Endothelial cell of umbilical vein (primary cell): ENCODE data around the gene INTS11. TPM values are rescaled to one million over a fixed set of nuclear protein-coding genes. Genes with fewer than 3 reads are reported as not detected.

Experiments
- BruUV-seq: library from RNA; stranded (reverse); fragments of 400-500 nt; replicated peaks from 2 replicates; lab custom pipeline; 2021; lab: Mats Ljungman, UMichigan
- CTCF ChIA-PET: fragments of 300-600, 350-600 bp; sonication (Branson Sonifier 250); formaldehyde crosslinking; loops from one replicate; lab custom pipeline; 2021; ENCODE audit warnings: antibody characterized with exemption, inconsistent platforms; lab: Charles Lee
- POLR2A ChIA-PET: fragments of 300-600, 350-600 bp; sonication (Branson Sonifier 250); formaldehyde crosslinking; loops from one replicate; lab custom pipeline; 2021; ENCODE audit warnings: antibody characterized with exemption, inconsistent platforms; lab: Charles Lee
- DNase-seq: peaks from one replicate; pipeline ENCODE4 v3.0.0-alpha.2; 2011; ENCODE audit warnings: low read depth, low spot score
- FAIRE-seq: peaks from 2 replicates; lab custom pipeline; 2011; peaks lifted over from hg19 to GRCh38; lab: Jason Lieb, UNC
- H2AFZ ChIP-seq: 2 replicates; pipeline ENCODE4 v1.6.0; 2012; ENCODE audit warnings: low read depth, low read length, control low read depth, inconsistent platforms
- H3K27ac ChIP-seq: 2 replicates; pipeline ENCODE4 v1.5.1; 2011; ENCODE audit warnings: low read depth, mild to moderate bottlenecking, control low read depth, low read length, moderate library complexity; ENCODE audit not compliant: insufficient read depth
- H3K27me3 ChIP-seq, 2 experiments: 2 replicates each; pipeline versions ENCODE4 v1.6.0 to v1.6.1; 2011; ENCODE audit warnings: low read length in 2 of 2, mixed read lengths in 1 of 2; ENCODE audit not compliant: control insufficient read depth in 2 of 2, insufficient read depth in 2 of 2
- H3K36me3 ChIP-seq, 2 experiments: 2 replicates in 1 of 2; 3 replicates in 1 of 2; pipeline ENCODE4 v1.5.1; 2011; ENCODE audit warnings: low read length in 2 of 2, mild to moderate bottlenecking in 1 of 2, moderate library complexity in 1 of 2; ENCODE audit not compliant: control insufficient read depth in 2 of 2, insufficient read depth in 2 of 2; ENCODE audit errors: extremely low read depth in 1 of 2
- H3K4me1 ChIP-seq: 3 replicates; pipeline ENCODE4 v1.5.1; 2011; ENCODE audit warnings: mild to moderate bottlenecking, low read length; ENCODE audit not compliant: control insufficient read depth, insufficient read depth; ENCODE audit errors: extremely low read depth
- H3K4me2 ChIP-seq: 2 replicates; pipeline ENCODE4 v1.6.1; 2011; ENCODE audit warnings: low read length, control low read depth, mixed read lengths; ENCODE audit not compliant: insufficient read depth
- H3K4me3 ChIP-seq, 3 experiments: fragments of 200-600 bp in 1 of 3; sonication (generic), shearing (Covaris generic) in 1 of 3; replicated peaks in 1 of 3; 2 replicates each; pipeline ENCODE4 v1.5.1; 2011 to 2016; ENCODE audit warnings: control low read depth in 3 of 3, low read length in 3 of 3, mild to moderate bottlenecking in 2 of 3, inconsistent platforms in 1 of 3, low read depth in 1 of 3, moderate library complexity in 1 of 3; ENCODE audit not compliant: insufficient read depth in 1 of 3
- H3K79me2 ChIP-seq: 2 replicates; pipeline ENCODE4 v1.6.0; 2012; ENCODE audit warnings: low read length, inconsistent platforms; ENCODE audit not compliant: control insufficient read depth, insufficient read depth
- H3K9ac ChIP-seq: replicated peaks from 2 replicates; pipeline ENCODE3; 2011; ENCODE audit warnings: low read length, control low read depth; ENCODE audit not compliant: insufficient read depth; ENCODE audit errors: extremely low read depth
- H3K9me1 ChIP-seq: replicated peaks from 3 replicates; pipeline ENCODE4 v1.6.0; 2011; ENCODE audit warnings: mild to moderate bottlenecking, low read length; ENCODE audit not compliant: control insufficient read depth, insufficient read depth; ENCODE audit errors: extremely low read depth
- H3K9me3 ChIP-seq: replicated peaks from 2 replicates; pipeline ENCODE4 v1.5.1; 2012; ENCODE audit warnings: low read length, inconsistent platforms; ENCODE audit not compliant: control insufficient read depth, insufficient read depth
- H4K20me1 ChIP-seq: replicated peaks from 2 replicates; pipeline ENCODE3; 2011; ENCODE audit warnings: mild to moderate bottlenecking, low read length; ENCODE audit not compliant: control insufficient read depth, insufficient read depth; ENCODE audit errors: extremely low read depth
- CTCF ChIP-seq, 2 donors: IDR thresholded peaks; 1 replicate in 1 of 2; 2 replicates in 1 of 2; pipeline ENCODE4 v1.5.1; 2011; ENCODE audit warnings: low read length in 2 of 2, mild to moderate bottlenecking in 2 of 2, moderate library complexity in 2 of 2, control low read depth in 1 of 2, inconsistent platforms in 1 of 2, low read depth in 1 of 2; ENCODE audit not compliant: insufficient read depth in 1 of 2; ENCODE audit errors: extremely low read depth in 1 of 2
- EZH2 ChIP-seq: IDR thresholded peaks from 2 replicates; pipeline ENCODE4 v1.6.1; 2012; ENCODE audit warnings: borderline replicate concordance, low read depth, mild to moderate bottlenecking, moderate library complexity, low read length, inconsistent platforms; ENCODE audit not compliant: severe bottlenecking
- GATA2 ChIP-seq: IDR thresholded peaks from 2 replicates; pipeline ENCODE4 v1.7.0; 2011; ENCODE audit warnings: low read depth, mild to moderate bottlenecking, moderate library complexity, mixed read lengths, low read length; ENCODE audit not compliant: insufficient read length, insufficient read depth
- JUN ChIP-seq: IDR thresholded peaks from 2 replicates; pipeline ENCODE4 v1.6.1; 2011; ENCODE audit warnings: borderline replicate concordance, low read depth; ENCODE audit not compliant: insufficient read length, insufficient read depth
- MAX ChIP-seq: IDR thresholded peaks from 2 replicates; pipeline ENCODE4 v1.6.1; 2011; ENCODE audit not compliant: insufficient read depth, insufficient read length
- MYC ChIP-seq: IDR thresholded peaks from one replicate; pipeline ENCODE4 v1.6.1; 2011; ENCODE audit warnings: mild to moderate bottlenecking, low read depth, low read length
- POLR2A ChIP-seq: IDR thresholded peaks from 2 replicates; pipeline ENCODE4 v1.6.1; 2012; ENCODE audit warnings: low read depth, mild to moderate bottlenecking, control low read depth, low read length
- POLR2AphosphoS5 ChIP-seq: IDR thresholded peaks from 2 replicates; pipeline ENCODE4 v1.6.1; 2012; ENCODE audit warnings: low read depth, mild to moderate bottlenecking, control low read depth, low read length, moderate library complexity; ENCODE audit not compliant: insufficient read depth
- dilution Hi-C: fragments of 300-500 bp; cut with MboI; formaldehyde crosslinking; loops from one replicate; pipeline ENCODE4 v1.15.0; 2019; ENCODE audit warnings: low sequenced_read_pairs; ENCODE audit not compliant: extremely low pct_ligation_motif_present
- intact Hi-C: fragments of 100-400 bp; cut with micrococcal nuclease; formaldehyde crosslinking; loops from one replicate; pipeline ENCODE4 v1.10.0; 2022
- polyA plus RNA-seq, 4 experiments: library from polyadenylated mRNA; depleted of rRNA in 3 of 4; stranded (reverse) in 3 of 4; unstranded in 1 of 4; fragments of >200 nt; gene quantifications; 2 replicates each; pipeline versions ENCODE4 v1.2.1 to v1.2.3, GENCODE V29; 2011 to 2012; ENCODE audit warnings: missing spikeins in 1 of 4
- total RNA-seq: library from RNA; stranded (reverse); gene quantifications from 2 replicates; pipeline ENCODE4 v1.2.3, GENCODE V29; 2021

INTS11 gene
- total and polyA plus RNA-seq, 2 donors (not counting 3 experiments of a cell fraction or from before 2014, with no cell fraction given), result 132 to 222 TPM

- DNase-seq (no peak), FAIRE-seq (no peak)
- Histone ChIP-seq H3K9me3 (no peaks in the 10 kb centered on the region), H3K4me2 (no peak overlapping the region), H3K27ac (no peak overlapping the region), H4K20me1 (no peaks in the 10 kb centered on the region), H2AFZ (no peak overlapping the region), H3K9me1 (no peaks in the 10 kb centered on the region), H3K4me1 (no peaks in the 10 kb centered on the region), H3K27me3 (peaks cover 11 to 23% of the 10 kb centered on the region in 2 experiments), H3K79me2 (no peaks in the 10 kb centered on the region), H3K4me3 (no peak overlapping the region), H3K9ac (no peak overlapping the region), H3K36me3 (no peaks in the 10 kb centered on the region)
- dilution Hi-C loops (no loop called here), intact Hi-C loops (no loop called here)
- ChIA-PET POLR2A (interaction anchor here (0.7 kb wide), 1 partner anchor 11 kb away, joined by 3 read pairs; no protein-coding TSS in a partner anchor), CTCF (interaction anchor here (0.7 to 1.2 kb wide), 3 partner anchors 17 to 21 kb away, joined by 3 to 9 read pairs (median 3); partner anchors contain the start of gene AURKAIP1)
- no TSS peak for BruUV-seq
- no peak for TF ChIP-seq GATA2
- no peak for TF ChIP-seq CTCF (IDR thresholded peaks at IDR 0.05; ENCODE audit: extremely low read depth in 1 of 2, insufficient read depth in 1 of 2, low read depth in 1 of 2, low read length in 2 of 2)
- no peak for TF ChIP-seq POLR2A
- TF ChIP-seq EZH2, result peak; percentile 94
- TF ChIP-seq JUN, result no peak
- no peak for TF ChIP-seq POLR2AphosphoS5
- TF ChIP-seq MAX, result no peak
- no peak for TF ChIP-seq MYC
These were observed 30.1 kb upstream of the INTS11 start for GRCh38 chr1:1354271-1355247.
